Esophagus muscularis mucosa (tissue), 4 donors: Measurements from ENCODE around the gene SH3BP1. TPM values are rescaled to one million over a fixed set of nuclear protein-coding genes. Genes with fewer than 3 reads are reported as not detected.

Source experiments
- DNase-seq: peaks from one replicate; pipeline ENCODE4 v3.0.0-alpha.2; 2017; ENCODE audit errors: extremely low spot score
- H3K27ac ChIP-seq, 4 donors: fragments of 200-600 bp; sonication (generic); replicated peaks in 1 of 4; 1 replicate in 3 of 4; 2 replicates in 1 of 4; pipeline ENCODE4 v1.5.1; 2016 to 2019; ENCODE audit warnings: mild to moderate bottlenecking in 1 of 4
- H3K27me3 ChIP-seq, 4 donors: fragments of 200-600 bp; sonication (generic); one replicate each; pipeline versions ENCODE4 v1.5.1 to v1.6.0; 2016 to 2019
- H3K36me3 ChIP-seq, 4 donors: fragments of 200-600 bp; sonication (generic); one replicate each; pipeline ENCODE4 v1.5.1; 2016 to 2019
- H3K4me1 ChIP-seq, 4 donors: fragments of 200-600 bp; sonication (generic); one replicate each; pipeline ENCODE4 v1.5.1; 2016 to 2019
- H3K4me3 ChIP-seq, 4 donors: fragments of 200-600 bp; sonication (generic); 1 replicate in 2 of 4; 2 replicates in 2 of 4; pipeline ENCODE4 v1.5.1; 2016 to 2019; ENCODE audit warnings: mild to moderate bottlenecking in 4 of 4, moderate library complexity in 1 of 4
- H3K9me3 ChIP-seq, 4 donors: fragments of 200-600 bp; sonication (generic); 1 replicate in 3 of 4; 2 replicates in 1 of 4; pipeline ENCODE4 v1.5.1; 2016 to 2019
- EP300 ChIP-seq: sonication (generic); formaldehyde crosslinking; IDR thresholded peaks from one replicate; pipeline ENCODE4 v1.6.1; 2017; ENCODE audit warnings: antibody characterized with exemption
- POLR2A ChIP-seq: fragments of 450-650 bp; IDR thresholded peaks from one replicate; pipeline ENCODE4 v1.6.1; 2017; ENCODE audit warnings: antibody characterized with exemption, moderate library complexity, mild to moderate bottlenecking, low read depth
- POLR2AphosphoS5 ChIP-seq, 2 donors: sonication (generic); formaldehyde crosslinking; IDR thresholded peaks; one replicate each; pipeline ENCODE4 v1.6.1; 2017; ENCODE audit warnings: antibody characterized with exemption in 2 of 2
- WGBS: methylation state at CpG from one replicate; pipeline ENCODE4 v1.1.5; 2018; 5-methylcytosine and 5-hydroxymethylcytosine counted together
- intact Hi-C: fragments of 100-400 bp; cut with DNase I; formaldehyde crosslinking; loops from one replicate; pipeline ENCODE4 v1.15.1; 2023
- total RNA-seq, 4 donors: library from RNA; depleted of rRNA; stranded (reverse); fragments of >200 nt; gene quantifications; one replicate each; pipeline versions ENCODE4 v1.1.0 to v1.2.1, GENCODE V29; 2016
- TF ChIP-seq, protein P1 (sequence below), 3 experiments: fragments of 200-600 bp in 2 of 3; fragments of 450-650 bp in 1 of 3; sonication (generic) in 2 of 3; IDR thresholded peaks; one replicate each; pipeline ENCODE4 v1.5.1; 2017 to 2019; ENCODE audit warnings: antibody characterized with exemption in 3 of 3, mild to moderate bottlenecking in 2 of 3, moderate library complexity in 1 of 3

The SH3BP1 gene
- total RNA-seq, 4 donors from 2014 or later: 1.5 to 7.5 (median 4.3) TPM

DNA sequence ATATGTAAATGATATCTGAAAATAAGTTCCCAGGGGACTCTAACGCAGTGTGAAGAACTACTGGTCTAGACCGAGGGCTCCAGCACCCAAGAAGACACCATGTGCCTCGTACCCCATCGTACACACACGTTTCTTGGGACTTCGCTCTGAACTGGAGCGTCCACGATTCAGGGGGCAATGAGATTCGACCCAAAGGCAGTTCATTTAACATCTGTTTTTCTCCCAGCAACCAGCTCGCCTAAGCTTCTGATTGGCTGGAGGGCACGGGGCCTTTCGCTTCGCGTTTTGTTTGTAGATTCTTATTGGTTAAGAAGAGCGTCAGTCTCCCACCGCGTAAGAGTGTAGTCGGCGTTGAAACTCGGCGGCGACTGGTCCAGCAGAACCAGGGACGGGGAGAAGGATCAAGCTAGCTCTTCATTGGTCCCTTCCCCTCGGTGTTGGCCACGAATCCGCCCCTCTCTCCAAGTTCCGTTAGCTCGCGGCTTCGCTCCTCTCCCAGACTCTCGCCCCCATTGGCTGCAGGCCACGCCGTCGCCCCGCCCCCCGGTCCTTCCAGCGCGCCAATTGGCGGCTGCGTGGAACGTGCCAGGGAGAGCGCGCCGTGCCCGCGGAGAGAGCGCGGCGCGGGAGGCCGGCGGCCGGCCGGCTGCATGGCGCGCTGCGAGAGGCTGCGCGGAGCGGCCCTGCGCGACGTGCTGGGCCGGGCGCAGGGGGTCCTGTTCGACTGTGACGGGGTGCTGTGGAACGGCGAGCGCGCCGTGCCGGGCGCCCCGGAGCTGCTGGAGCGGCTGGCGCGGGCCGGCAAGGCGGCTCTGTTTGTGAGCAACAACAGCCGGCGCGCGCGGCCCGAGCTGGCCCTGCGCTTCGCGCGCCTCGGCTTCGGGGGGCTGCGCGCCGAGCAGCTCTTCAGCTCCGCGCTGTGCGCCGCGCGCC lies 18.9 kb downstream of the SH3BP1 start, which contains the start of gene PDXP:
TSS of gene PDXP (plus strand) at position 591 of the 933 bp plus-strand sequence. CDS start at position 651, 60 bp downstream.
- TF ChIP-seq EP300: no peak
- TF ChIP-seq POLR2A: no peak
- TF ChIP-seq, protein P1, sequence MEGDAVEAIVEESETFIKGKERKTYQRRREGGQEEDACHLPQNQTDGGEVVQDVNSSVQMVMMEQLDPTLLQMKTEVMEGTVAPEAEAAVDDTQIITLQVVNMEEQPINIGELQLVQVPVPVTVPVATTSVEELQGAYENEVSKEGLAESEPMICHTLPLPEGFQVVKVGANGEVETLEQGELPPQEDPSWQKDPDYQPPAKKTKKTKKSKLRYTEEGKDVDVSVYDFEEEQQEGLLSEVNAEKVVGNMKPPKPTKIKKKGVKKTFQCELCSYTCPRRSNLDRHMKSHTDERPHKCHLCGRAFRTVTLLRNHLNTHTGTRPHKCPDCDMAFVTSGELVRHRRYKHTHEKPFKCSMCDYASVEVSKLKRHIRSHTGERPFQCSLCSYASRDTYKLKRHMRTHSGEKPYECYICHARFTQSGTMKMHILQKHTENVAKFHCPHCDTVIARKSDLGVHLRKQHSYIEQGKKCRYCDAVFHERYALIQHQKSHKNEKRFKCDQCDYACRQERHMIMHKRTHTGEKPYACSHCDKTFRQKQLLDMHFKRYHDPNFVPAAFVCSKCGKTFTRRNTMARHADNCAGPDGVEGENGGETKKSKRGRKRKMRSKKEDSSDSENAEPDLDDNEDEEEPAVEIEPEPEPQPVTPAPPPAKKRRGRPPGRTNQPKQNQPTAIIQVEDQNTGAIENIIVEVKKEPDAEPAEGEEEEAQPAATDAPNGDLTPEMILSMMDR (IDR thresholded peaks at IDR 0.05): peak in 1 of 3 experiments; percentile 6
- TF ChIP-seq POLR2AphosphoS5 (IDR thresholded peaks at IDR 0.05): peak; percentile 77
- H3K4me3 ChIP-seq: peak within 1 kb of the TSS; percentile 67 to 92 (median 73)
- intact Hi-C loops: no loop called here

DNA sequence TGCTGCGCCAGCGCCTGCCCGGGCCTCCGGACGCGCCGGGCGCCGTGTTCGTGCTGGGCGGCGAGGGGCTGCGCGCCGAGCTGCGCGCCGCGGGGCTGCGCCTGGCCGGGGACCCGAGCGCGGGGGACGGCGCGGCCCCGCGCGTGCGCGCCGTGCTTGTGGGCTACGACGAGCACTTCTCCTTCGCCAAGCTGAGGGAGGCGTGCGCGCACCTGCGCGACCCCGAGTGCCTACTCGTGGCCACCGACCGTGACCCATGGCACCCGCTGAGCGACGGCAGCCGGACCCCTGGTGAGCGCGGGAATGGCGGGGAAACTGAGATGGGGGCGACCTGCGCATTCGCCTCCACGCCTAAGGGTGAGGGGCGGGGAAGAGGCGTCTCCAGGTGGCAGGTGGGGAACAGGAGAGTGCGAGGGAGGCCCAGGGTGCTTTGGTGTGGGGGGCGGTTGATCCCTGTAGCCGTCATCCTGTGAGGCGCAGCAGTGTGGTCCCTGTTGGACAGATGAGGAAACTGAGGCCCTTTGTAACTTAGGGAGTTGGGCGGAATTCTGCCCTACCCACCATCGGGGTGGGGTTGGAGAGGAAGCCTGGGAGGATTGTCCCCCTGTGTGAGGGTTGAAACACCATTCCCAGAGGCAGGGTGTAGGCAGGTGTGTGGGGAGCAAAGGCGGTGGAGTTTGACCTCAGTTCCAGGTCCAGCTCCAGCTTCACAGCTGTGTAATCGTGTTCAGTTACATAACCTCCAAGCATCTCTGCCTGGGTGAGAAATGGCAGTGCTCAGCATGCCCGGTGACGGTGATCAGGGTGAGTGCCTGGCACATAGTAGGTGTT lies 19.8 kb downstream of the SH3BP1 start:
- TF ChIP-seq, protein P1 (IDR thresholded peaks at IDR 0.05): no peak
- no peak for TF ChIP-seq EP300
- no peak for TF ChIP-seq POLR2AphosphoS5 (IDR thresholded peaks at IDR 0.05)
- no peak for TF ChIP-seq POLR2A
- Histone ChIP-seq H3K27ac (peak overlapping the region; percentile 78 to 87 (median 83)), H3K4me1 (peaks cover 36 to 59% (median 55%) of the 10 kb centered on the region in 4 donors), H3K4me3 (peak overlapping the region; percentile 67 to 92 (median 73)), H3K9me3 (no peaks in the 10 kb centered on the region), H3K27me3 (no peaks in the 10 kb centered on the region), H3K36me3 (no peaks in the 10 kb centered on the region)
- DNase-seq: no peak
- intact Hi-C loops: no loop called here
- WGBS: 6% methylated on average over 40 of the region's 68 CpGs

More for the DNA sequence above, 18.9 kb downstream of the SH3BP1 start, which contains the start of gene PDXP:
- DNase-seq: peak; percentile 100
- 1% methylated on average over 60 of the region's 101 CpGs for WGBS
- H3K4me1 ChIP-seq: peaks cover 36 to 51% (median 49%) of the 10 kb centered on the region in 4 donors
- peak within 1 kb of the TSS; percentile 78 to 87 (median 83) for H3K27ac ChIP-seq
- H3K9me3 ChIP-seq: no peaks in the 10 kb centered on the region
- H3K36me3 ChIP-seq: peaks cover 0 to 4% (median under 1%) of the 10 kb centered on the region in 4 donors
- no peaks in the 10 kb centered on the region for H3K27me3 ChIP-seq

DNA sequence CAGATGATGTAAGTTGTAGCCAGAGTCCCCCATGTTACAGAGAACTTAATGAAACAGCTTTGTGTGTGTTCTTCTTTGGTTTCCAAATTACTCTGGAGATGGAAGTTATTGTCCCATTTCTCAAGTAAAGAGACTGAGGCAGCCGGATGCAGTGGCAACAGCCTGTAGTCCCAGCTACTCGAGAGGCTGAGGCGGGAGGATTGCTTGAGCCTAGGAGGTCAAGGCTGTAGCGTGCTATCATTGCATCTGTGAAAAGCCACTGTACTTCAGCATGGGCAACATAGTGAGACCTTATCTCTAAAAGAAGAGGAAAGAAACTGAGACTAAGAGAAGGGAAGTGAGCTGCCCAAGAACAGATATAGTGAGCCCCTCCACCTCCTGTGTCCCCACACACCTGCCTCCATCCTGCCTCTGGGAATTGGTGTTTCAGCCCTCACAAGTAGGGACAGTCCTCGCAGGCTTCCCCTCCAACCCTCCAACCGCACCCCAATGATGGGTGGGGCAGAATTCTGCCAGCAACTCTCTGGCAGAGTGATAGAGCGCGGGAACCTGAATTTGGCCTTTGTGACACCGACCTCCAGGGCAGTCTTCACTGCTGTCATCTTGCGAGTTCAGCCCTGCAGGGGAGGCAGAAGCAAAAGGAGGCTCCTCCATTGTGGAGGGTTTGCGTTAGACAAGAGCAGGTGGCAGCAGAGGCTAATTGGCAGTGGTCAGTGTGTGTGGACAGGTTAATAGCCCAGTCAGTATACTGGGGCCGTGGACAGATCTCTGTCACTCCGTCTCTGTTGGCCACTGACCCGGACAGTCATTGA lies 20.6 kb downstream of the SH3BP1 start:
- TF ChIP-seq POLR2A (no peak), EP300 (no peak), POLR2AphosphoS5 (IDR thresholded peaks at IDR 0.05) (no peak)
- TF ChIP-seq, protein P1 (IDR thresholded peaks at IDR 0.05): no peak
- DNase-seq: no peak
- 86% methylated on average over 14 of the region's 14 CpGs for WGBS
- Histone ChIP-seq H3K27me3 (no peaks in the 10 kb centered on the region), H3K4me3 (peak overlapping the region; percentile 67 to 92 (median 73)), H3K4me1 (peaks cover 36 to 67% (median 58%) of the 10 kb centered on the region in 4 donors), H3K9me3 (no peaks in the 10 kb centered on the region), H3K36me3 (no peaks in the 10 kb centered on the region), H3K27ac (peak overlapping the region; percentile 77 to 87 (median 80))
- intact Hi-C loops: no loop called here

DNA sequence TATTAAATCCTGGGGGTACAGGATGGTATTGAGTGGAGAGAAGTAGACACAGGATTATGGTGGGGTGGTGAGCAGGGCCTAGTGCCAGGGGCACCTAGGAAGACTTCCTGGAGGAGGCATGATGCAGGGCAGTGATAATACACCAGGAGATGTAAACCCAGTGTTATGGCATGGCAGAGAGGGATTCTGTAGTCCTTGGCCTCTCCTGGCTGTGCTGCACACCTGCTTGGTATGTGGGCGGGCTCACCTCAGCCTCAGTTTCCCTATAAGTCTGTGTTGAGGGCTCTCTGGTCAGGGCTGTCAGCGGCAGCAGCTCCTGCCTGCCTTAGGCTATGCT lies 21.2 kb downstream of the SH3BP1 start:
- H3K27ac ChIP-seq: peak overlapping the region; percentile 77 to 87 (median 80)
- DNase-seq: no peak
- TF ChIP-seq POLR2A: no peak
- TF ChIP-seq EP300: no peak
- TF ChIP-seq, protein P1 (IDR thresholded peaks at IDR 0.05): no peak
- no peak for TF ChIP-seq POLR2AphosphoS5 (IDR thresholded peaks at IDR 0.05)
- intact Hi-C loops: no loop called here
- peak overlapping the region in 1 of 4 donors; percentile 6 for H3K4me3 ChIP-seq
- H3K36me3 ChIP-seq: peaks cover 0 to 5% (median 4%) of the 10 kb centered on the region in 4 donors
- H3K9me3 ChIP-seq: no peaks in the 10 kb centered on the region
- H3K27me3 ChIP-seq: no peaks in the 10 kb centered on the region
- WGBS: 72% methylated on average over 2 of the region's 2 CpGs
- H3K4me1 ChIP-seq: peaks cover 36 to 67% (median 61%) of the 10 kb centered on the region in 4 donors
